Activated T-cell treated with anti-CD3 and anti-CD28 coated beads for 48 hours (primary cell): ENCODE results near the gene PUM2.

Source experiments
- DNase-seq: peaks from one replicate; pipeline ENCODE4 v3.0.0-alpha.2; 2020; ENCODE audit warnings: low read depth

The PUM2 gene

DNA sequence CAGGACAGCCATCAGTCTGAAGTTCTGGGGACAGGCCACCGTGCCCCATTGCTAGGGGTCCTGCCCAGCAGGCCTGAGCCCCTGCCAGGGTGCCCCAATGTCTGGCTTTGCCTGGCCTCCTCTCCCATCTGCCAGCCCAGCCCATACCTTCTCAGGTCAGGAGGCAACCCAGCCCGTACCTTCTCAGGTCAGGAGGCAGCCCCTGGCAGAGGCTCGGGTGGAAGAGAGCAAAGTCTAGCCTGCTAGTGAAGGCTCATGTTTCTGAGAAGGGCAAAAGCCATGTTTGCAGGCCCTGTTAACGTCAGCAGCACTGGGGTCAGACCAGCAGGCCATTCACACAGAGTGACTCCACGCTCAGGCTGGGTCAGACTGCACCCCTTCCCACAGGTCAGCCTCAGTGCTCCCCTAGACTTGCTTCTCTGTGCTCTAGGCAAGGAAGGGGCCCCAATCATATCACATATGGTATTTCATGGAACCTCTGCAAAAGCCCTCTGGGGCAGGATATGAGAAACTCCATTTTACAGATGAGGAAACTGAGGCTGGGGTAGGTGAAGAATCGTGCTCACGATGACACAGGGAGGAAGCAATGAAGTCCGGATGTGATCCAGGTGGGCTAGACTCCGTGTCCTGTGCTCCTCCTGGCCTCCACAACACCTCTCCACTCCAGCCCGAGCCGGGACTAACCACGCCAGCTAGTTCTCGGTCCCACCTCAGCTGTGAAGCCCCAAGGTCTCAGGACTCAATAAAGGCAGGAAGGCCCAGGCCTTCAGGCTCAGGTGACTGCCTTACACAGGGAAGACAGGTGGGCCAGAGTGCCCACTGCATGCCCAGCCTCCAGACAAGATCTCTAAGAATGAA lies 135.2 kb downstream of the PUM2 start:
- DNase-seq: no peak

DNA sequence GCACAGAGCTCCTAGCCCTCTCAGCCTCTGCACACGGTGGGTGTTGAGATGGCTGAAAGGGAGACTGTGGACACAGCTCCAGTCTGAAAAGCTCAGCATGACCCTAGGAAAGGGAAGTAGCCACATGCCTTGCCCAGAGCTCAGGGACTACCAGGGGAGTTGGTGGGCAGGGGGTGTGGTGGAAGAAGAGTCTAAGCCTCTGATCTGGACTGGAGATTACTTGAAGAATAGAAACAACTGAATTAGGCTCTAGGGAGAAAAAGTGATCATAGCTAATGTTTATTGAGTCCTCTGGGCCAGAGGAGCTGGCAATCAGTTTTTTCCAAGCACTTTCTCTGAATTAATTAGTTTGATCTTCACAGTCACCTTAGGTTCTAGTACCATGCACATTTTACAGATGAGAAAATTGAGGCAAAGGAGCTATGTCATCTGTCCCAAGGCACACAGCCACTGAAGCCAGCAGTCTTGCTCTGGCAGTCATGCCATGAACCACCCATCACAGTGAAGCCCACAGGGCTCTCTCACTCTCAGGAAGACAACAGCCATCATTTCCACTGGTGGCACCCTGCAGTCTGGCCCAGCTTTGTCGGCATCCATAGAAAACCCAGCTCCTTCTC lies 136.0 kb downstream of the PUM2 start:
- no peak for DNase-seq

DNA sequence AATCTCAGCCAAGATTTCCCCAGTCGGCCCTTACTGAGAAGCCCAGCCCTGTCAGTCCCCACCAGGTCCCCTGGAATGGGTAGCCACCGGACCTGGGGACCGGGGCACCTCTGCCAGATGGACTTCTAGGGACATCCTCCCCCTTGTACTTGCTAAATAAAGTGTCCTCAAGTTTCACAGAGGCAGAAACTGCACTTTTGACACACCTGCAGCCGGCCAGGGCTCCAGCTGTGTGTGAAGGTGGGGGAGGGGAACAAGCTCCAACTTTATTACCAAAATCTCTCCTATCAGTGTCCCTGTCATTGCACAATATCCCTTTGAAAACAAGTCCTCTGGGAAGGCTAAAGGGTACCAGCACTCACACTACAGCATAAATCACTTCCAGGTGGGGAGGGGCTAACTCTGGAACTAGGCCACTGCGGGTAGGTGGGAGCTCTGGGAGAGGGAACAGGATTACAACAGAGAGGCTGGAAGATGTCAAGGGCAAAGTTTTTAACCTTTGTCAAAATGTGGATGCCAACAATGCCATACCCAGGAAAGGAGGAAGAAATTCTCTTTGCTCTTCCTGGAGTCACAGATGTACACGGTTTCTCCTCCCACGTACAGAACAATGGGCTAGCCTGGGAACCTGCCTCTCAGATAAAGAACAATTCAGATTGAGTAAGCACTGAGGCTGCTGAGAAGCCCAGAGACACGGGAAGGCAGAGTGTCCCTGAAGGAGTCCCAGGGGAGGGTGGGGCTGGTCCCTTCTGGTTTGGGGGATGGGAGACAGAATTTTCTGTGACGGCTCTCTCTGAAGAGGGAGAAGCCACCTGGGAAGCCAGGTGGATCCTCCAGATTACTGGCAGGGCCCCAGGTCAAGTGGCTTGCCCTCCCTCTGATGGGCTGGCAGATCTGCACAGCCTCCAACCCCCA lies 136.7 kb downstream of the PUM2 start:
- DNase-seq: no peak

DNA sequence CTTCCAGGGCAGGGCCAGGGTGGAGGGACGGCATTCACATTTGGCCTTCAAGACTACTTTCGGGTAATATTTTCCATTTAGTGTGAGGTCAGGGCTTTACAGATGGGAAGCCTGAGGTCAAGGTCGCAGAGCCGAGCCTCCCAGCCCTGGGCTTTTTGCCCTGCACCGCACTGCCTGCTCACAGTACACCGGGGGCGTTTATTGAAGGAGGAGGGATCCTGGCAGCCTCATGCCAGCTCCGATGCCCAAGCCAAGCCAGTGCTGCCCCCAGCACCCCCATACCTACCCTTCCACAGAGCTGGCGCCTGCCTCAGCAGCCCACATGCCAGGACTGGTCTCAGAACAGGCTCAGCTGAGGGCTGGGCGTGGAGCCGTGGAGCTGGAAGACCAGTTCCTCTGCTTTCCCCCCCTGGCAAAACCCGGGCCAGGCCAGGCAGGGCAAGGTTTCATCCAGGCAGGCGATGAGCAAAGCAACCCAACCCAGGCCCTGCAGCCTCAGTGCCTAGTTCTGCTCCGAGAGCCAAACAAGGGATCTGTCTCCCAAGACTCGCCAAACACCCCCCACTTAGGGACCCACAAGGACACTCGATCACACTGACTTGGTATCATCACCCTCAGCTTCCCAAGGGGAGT lies 137.7 kb downstream of the PUM2 start:
- no peak for DNase-seq

DNA sequence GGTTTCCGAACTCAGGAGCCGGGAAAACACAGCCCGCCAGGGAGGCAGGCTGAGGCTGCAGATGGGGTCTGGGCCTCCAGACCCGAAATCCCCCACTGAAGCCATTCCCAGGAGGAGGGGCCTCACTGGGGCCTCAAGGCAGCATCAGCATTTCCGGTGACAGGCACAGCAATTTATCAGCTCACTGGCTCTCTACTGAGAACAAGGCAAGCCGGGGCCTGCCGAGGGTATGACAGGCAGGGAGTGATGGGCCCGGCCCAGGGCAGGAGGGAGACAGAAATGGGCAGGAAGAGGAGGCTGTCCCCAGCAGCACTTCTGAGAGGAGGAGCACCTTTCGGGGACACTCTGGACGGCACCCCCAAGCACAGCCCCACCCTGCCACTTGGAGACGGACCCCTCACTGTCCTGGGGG lies 138.2 kb downstream of the PUM2 start:
- DNase-seq: no peak

DNA sequence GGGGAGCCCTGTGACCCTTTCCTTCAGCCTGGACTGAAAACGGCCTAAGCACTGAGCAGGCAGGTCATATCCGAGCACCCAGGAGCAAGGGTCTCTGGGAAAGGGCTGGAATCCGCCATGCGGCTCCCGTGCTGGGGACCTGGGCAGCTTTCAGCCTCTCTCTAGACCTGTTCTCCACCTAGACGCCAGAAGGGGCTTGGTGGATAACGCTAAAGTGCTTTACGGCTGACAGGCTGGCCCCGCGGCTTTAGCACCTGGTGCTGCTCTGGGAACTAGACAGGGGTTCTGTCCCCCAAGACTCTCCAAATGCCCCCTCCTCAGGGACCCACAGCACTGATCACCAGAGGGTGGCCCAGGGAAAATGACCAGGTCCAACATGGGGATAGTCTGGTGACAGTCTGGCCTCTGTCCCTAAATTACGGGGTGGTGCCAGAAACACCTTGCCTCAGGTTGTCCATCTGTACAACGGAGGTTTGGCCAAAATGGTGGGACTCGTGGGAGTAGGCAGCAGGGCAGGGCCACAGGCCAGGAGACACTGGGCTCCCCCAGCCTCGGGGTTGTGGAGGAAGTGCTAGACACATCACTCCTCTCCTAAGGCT lies 138.7 kb downstream of the PUM2 start:
- no peak for DNase-seq

DNA sequence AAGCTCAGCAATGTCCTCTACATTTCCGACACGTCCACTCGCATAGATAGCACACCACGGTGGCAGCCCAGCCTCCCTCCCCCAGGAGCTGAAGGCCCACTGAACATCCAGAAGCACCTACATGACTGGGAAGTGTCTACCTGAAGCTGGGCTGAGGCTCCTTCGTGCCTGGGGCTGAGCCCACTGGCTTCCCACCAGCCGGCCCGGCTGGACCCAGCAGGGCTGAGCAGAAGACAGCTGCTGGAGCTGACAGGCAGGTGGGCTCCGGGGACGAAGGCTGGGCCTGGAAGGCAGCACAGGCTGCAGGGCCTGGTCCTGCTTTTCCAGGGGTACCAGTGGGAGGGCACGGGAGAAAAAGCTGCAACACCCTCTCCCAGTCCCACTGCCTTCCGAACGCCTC lies 139.2 kb downstream of the PUM2 start:
- DNase-seq: no peak

DNA sequence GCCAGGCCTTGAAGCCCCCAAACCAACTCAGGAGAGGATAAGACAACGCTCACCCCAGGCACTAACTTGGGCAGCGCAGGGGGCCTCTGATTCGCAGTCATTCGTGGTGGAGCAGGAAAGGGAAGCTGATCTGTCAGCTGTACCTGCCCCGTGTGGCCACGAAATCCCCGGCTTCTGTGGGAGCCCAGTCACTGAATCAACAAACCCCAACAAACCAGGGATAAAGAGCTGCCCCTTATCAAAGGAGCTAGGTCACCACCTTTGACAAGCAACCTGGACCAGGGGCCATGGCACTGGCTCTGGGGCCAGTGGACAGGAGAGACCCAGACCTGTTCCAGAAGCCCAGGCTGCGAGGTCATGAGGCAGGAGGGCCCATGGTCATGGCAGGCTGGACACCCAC lies 140.2 kb downstream of the PUM2 start:
- no peak for DNase-seq

DNA sequence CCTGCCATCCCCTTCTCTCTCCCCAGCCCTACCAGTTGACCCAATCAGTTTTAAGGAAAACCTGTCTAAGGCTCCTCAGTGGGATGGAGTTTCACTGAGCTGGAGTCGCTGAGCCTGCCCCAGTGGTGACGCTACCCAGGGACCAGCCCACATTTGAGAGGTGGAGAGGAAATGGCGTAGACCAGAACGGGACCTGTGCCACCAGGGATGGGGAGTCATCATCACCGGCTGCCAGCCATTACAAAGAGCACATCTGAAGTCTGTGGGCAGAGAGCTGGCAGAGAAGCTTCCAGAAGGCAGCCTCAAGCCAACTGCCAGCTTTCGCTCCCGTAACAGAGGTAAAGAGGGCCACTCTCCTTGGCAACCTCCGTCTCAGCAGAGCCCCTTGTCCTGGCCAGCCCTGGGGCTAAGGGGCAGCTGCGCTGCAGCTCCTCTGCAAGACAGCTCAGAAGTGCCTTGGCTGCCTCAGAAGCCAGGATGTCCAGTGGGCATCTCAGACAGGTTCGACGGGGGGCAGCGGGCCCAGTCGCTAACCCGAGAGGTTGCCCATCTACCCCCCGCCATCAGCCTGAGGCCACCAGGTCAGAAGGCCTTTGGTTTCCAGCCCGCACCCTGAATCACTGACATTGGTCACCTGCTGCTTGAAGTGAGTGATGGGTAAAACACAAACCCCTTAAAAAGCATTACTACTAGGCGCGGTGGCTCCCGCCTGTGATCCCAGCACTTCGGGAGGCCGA lies 141.1 kb downstream of the PUM2 start:
- DNase-seq: no peak

DNA sequence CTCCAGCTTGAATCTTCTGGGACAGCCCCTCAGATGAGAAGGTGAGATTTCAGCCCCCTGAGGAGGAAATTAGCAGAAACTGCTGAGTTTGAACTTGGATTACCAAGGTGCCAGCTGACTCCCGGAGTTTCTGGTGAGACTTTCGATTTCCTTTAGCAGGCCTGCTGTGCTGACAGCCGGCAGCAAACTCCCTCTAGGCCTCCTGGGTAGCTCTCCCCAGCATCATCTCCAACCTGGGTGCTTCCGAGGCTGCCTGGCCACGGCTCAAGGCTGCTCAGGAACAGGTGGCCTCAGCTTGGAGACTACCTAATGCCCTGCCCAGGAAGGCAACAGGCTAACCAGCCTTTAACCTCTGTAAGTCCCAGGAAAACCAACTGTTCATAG lies 142.2 kb downstream of the PUM2 start:
- no peak for DNase-seq

DNA sequence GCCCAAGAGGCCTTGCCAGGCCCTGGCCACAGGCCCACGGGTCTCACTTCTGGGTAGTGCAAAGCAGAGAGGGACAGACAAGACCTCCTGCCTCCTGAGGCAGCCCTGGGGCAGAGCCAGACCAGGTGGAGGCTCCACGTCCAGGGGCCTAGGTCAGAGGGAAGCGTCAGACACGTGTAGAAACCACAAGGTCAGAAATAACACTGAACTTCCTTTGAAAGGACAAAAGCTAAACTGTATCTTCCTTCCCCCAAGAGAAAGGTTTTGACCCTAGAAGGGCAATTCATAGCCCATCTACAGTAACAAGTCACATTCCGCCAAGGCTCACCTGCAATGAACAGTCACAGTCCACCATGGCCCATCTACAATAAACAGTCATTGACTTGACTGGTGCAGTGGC lies 143.6 kb downstream of the PUM2 start:
- DNase-seq: no peak

DNA sequence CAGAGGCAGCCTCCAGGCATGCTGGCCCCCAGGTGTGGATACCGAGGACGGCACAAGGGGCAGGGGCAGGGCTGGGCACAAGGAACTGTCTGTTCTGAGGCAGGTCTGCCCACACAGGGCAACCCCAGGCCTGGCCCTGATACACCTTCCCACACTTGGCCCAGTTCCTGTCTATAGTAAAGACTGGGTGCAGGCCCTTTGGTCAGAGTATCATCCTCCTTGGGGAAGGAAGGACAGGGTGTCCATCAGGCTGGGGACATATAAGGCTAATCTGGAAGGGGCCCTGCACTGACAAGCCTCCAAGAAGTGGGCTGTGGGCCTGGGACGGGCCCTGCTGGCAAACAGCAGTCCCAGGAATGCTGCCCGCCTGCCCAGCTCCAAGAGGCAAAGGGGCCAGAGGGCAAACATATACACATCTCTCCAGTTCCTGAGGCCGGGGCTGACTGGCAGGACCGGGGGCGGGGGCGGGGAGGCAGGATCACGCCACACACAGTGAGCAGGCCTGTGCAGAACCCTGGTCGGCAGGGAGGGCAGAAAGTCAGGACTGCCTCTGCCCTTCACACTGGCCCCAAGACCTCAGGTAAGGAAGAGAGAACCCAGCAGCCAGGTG lies 144.6 kb downstream of the PUM2 start:
- no peak for DNase-seq

DNA sequence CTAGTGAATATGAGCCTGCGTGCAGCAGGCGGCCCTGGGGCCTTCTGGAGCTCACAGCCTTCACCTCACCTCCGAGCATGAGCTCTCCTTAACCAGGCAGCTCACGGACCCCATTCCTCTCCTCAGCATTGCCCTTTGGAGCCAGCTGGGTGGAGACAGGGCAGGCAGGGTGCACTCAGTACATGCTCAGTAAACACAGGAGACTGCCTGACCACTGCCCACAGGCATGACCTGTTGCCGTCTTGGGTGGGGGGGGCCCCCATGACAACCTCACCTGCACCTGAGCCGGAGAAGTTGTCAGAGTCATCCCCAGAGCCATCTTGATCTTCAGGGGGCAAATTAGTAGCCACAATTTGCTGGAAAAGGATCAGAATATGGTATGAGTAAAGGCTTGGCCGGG lies 145.6 kb downstream of the PUM2 start:
- no peak for DNase-seq

DNA sequence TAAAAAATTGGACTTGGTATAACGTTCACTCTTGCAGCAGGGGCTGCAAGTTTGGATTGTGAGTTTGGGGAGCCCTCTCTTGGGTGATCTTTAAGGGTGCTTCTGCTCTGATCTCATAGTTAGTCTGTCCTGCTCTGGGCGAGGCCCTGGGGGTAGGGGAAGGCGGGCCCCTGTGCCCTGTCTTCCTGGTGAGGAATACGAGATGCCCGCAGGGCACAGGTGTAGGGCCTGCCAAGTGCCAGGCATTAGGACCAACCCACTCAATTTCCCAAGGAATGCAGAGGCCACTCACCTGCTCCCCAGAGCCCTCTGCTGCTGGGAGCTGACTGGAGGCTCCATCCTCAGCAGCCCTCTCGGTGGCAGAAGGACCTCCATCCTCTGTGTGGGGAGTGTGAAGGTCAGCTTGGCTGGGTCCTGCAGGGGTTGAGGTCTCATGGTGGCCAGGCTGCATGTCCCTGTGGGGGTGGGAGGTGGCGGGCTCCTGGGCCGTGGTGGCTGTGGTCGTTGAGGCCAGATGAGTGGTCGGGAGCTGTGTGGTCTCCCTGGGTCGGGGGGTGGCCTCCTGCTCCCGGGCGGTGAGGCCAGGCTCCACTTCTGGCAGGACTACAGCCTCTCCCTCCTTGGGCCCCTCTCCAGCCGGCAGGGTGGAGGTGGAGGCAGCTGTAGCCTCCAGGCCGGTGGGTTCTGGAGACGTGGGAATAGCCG lies 147.0 kb downstream of the PUM2 start:
- DNase-seq: no peak

DNA sequence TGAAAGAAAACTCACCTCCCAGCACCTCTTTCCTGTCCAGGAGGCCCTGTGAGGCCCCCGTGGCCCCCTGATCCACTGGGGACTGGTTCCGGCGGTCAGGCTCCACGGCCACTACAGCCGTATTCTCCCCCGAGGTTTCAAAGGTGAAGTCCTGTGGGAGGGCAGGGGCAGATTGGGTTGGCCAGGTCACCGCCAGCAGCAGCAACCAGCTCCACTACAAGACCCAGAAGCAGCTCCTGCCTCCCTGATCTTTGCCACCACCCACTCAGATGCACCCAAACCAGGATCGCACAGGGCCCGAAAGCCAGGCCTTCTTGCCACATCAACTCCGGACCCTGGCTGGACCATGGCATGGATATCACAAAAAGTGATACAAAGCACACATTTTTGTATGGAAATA lies 147.6 kb downstream of the PUM2 start:
- no peak for DNase-seq

DNA sequence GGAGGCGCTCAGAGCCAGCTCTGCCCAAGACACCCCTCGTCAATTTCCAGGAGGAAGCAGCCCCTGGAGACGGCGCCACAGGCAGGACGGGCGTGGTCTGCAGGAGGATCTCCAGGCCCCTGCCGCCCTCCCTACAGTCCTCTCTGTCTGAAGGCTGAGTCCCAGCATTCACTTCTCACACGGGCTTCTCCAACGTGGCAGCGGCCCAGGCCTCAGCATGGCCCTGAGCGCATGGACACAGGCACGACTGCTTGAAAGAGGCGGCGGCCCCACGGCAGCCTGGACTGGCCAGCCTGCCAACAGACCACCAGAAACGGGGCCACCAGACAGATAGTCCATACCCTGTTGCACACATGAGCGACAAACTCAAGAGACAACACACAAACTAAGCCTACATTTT lies 149.0 kb downstream of the PUM2 start:
- no peak for DNase-seq

DNA sequence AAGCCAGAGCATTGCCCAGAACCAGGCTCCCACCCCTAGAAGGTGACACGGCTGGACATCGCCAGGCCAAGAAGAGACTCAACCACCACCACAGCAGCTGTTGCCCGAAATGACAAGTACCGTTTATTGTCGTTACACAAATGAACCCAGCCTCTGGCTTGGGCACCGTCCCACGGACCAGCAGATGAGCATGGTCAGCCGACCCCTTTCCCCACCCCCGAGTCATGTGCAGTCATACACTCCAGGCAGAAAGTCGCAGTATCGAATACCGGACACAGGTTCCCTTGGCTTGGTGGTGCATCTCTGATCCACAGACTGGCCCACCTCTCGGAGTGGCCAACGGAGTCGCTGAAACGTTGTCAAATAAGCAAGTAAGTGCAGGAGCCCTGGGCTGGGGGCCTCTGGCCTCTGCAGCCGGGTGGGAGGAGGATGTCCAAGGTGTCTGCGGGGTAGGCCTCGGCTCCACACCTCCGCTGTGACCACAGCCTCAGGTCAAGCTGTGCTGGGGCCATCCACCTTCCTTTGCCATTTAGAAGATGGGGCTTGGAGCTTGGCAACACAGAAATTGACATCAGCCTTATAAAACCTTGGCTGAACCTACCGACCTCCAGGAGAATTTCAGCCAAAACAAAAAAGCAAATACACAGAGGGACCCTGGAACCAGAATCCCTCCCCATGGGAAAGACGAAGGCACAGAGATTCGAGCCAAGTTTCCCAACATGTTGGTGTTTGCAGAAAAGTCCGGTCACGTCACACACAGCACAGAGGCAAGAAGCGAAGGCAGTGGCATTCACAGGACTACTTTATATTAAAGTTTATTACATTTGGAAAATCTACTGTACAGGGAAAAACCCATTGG lies 149.7 kb downstream of the PUM2 start:
- no peak for DNase-seq

DNA sequence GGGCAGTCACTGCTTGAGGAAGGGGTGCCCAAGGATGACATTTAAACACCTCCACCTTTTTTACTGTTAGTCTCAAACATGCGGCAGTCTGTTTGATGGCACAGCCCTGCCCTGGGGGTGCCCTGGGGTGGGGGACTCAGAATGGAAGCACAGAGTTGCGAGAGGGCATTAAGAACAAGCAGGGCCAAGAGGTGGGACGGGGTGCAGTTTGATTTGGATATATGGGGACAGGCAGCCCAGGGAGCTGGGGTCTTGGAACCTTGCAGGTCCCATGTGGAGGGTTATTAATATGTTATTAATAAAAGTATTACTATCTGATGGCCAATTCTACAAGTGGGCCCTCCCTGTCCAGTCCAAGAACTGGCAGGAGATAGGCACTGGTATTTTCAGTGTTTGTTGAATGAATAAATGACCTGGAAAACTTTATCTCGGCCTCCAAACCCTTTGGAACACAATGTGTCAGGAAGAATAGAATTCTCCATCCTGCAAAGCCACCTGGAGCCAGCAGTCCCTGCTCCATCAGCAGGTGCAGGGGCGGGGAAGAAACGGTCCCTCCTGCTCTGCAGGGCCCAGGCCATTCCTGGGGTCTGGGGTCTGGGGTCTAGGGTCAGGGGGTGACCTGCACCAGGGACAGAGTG lies 150.9 kb downstream of the PUM2 start:
- DNase-seq: no peak
